ENCODE results near the gene AUTS2.

DNA sequence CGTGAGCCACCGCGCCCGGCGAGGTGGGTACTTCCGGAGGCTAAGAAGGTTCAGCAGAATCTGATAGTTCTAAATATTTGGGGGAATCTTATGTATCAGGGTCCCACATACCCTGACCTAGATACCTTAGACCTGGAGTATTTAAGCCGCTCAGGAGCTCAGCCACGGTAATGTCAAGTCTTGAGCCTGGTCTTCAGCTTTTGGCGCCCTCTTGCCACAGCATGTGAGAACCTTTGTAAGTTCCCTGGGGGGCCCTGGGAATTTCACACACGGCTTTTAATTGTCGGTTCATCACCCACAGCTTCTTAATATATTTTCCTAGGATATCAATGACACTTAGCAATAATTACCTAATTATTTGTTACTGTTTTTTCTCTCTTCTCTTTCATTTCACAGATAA, 1209.4 kb downstream of the AUTS2 start:
- TF ChIP-seq, protein P1, sequence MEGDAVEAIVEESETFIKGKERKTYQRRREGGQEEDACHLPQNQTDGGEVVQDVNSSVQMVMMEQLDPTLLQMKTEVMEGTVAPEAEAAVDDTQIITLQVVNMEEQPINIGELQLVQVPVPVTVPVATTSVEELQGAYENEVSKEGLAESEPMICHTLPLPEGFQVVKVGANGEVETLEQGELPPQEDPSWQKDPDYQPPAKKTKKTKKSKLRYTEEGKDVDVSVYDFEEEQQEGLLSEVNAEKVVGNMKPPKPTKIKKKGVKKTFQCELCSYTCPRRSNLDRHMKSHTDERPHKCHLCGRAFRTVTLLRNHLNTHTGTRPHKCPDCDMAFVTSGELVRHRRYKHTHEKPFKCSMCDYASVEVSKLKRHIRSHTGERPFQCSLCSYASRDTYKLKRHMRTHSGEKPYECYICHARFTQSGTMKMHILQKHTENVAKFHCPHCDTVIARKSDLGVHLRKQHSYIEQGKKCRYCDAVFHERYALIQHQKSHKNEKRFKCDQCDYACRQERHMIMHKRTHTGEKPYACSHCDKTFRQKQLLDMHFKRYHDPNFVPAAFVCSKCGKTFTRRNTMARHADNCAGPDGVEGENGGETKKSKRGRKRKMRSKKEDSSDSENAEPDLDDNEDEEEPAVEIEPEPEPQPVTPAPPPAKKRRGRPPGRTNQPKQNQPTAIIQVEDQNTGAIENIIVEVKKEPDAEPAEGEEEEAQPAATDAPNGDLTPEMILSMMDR (IDR thresholded peaks at IDR 0.05; ENCODE audit: low read depth, low read length, missing input control): no peak
- TF ChIP-seq TAF1 (conservative IDR thresholded peaks at IDR 0.05): no peak
- no peak for TF ChIP-seq HNF4A (conservative IDR thresholded peaks at IDR 0.05)
- TF ChIP-seq, protein P2, sequence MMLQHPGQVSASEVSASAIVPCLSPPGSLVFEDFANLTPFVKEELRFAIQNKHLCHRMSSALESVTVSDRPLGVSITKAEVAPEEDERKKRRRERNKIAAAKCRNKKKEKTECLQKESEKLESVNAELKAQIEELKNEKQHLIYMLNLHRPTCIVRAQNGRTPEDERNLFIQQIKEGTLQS (IDR thresholded peaks at IDR 0.05): no peak
- TF ChIP-seq, protein P3, sequence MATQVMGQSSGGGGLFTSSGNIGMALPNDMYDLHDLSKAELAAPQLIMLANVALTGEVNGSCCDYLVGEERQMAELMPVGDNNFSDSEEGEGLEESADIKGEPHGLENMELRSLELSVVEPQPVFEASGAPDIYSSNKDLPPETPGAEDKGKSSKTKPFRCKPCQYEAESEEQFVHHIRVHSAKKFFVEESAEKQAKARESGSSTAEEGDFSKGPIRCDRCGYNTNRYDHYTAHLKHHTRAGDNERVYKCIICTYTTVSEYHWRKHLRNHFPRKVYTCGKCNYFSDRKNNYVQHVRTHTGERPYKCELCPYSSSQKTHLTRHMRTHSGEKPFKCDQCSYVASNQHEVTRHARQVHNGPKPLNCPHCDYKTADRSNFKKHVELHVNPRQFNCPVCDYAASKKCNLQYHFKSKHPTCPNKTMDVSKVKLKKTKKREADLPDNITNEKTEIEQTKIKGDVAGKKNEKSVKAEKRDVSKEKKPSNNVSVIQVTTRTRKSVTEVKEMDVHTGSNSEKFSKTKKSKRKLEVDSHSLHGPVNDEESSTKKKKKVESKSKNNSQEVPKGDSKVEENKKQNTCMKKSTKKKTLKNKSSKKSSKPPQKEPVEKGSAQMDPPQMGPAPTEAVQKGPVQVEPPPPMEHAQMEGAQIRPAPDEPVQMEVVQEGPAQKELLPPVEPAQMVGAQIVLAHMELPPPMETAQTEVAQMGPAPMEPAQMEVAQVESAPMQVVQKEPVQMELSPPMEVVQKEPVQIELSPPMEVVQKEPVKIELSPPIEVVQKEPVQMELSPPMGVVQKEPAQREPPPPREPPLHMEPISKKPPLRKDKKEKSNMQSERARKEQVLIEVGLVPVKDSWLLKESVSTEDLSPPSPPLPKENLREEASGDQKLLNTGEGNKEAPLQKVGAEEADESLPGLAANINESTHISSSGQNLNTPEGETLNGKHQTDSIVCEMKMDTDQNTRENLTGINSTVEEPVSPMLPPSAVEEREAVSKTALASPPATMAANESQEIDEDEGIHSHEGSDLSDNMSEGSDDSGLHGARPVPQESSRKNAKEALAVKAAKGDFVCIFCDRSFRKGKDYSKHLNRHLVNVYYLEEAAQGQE (IDR thresholded peaks at IDR 0.05): no peak
- no peak for TF ChIP-seq FOXA1 (IDR thresholded peaks at IDR 0.05)
- no peak for TF ChIP-seq JUND (IDR thresholded peaks at IDR 0.05)
- TF ChIP-seq RAD21 (IDR thresholded peaks at IDR 0.05): no peak
- TF ChIP-seq EGR1 (IDR thresholded peaks at IDR 0.05; ENCODE audit: low read depth in 2 of 2): no peak
- TF ChIP-seq, protein P4, sequence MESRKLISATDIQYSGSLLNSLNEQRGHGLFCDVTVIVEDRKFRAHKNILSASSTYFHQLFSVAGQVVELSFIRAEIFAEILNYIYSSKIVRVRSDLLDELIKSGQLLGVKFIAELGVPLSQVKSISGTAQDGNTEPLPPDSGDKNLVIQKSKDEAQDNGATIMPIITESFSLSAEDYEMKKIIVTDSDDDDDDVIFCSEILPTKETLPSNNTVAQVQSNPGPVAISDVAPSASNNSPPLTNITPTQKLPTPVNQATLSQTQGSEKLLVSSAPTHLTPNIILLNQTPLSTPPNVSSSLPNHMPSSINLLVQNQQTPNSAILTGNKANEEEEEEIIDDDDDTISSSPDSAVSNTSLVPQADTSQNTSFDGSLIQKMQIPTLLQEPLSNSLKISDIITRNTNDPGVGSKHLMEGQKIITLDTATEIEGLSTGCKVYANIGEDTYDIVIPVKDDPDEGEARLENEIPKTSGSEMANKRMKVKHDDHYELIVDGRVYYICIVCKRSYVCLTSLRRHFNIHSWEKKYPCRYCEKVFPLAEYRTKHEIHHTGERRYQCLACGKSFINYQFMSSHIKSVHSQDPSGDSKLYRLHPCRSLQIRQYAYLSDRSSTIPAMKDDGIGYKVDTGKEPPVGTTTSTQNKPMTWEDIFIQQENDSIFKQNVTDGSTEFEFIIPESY (IDR thresholded peaks at IDR 0.05): no peak
- TF ChIP-seq, protein P5, sequence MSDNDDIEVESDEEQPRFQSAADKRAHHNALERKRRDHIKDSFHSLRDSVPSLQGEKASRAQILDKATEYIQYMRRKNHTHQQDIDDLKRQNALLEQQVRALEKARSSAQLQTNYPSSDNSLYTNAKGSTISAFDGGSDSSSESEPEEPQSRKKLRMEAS (IDR thresholded peaks at IDR 0.05): no peak
- TF ChIP-seq YY1 (IDR thresholded peaks at IDR 0.05): no peak
